GM23338 (cell line): ENCODE measurements around the gene HMOX1. TPM values are rescaled to one million over a fixed set of nuclear protein-coding genes. Genes with fewer than 3 reads are reported as not detected.
A peak's percentile ranks its signal among the peaks of the same experiment; 100 is the strongest.
"Not testable (repeated sequence)": the region's sequence is repeated elsewhere in the genome, so short reads cannot be mapped to it uniquely, and the experiment has no call there.

Experiments used
- ATAC-seq: fragments of 200-7000 bp; cut with Tn5 transposase; 3 replicates; pipeline ENCODE4 v1.9.1; 2020
- DNase-seq: peaks from one replicate; pipeline ENCODE4 v3.0.0-alpha.2; 2015; ENCODE audit warnings: low spot score
- H2AFZ ChIP-seq: fragments of 200-600 bp; sonication (generic); 2 replicates; pipeline ENCODE4 v1.8.0; 2016; ENCODE audit warnings: antibody characterized with exemption, mild to moderate bottlenecking, moderate library complexity
- H3F3A ChIP-seq: fragments of 200-600 bp; sonication (generic); replicated peaks from 2 replicates; pipeline ENCODE4 v1.8.0; 2017; ENCODE audit warnings: antibody characterized with exemption, mixed run types, low read depth
- H3K27ac ChIP-seq: fragments of 200-600 bp; sonication (generic); 2 replicates; pipeline ENCODE4 v1.6.1; 2016; ENCODE audit warnings: low read depth
- H3K27me3 ChIP-seq: fragments of 200-600 bp; sonication (generic); 2 replicates; pipeline ENCODE4 v1.8.0; 2016; ENCODE audit warnings: mild to moderate bottlenecking, mixed run types, moderate library complexity; ENCODE audit not compliant: insufficient read depth
- H3K36me3 ChIP-seq: fragments of 200-600 bp; sonication (generic); 2 replicates; pipeline ENCODE4 v1.8.0; 2016; ENCODE audit warnings: mild to moderate bottlenecking; ENCODE audit not compliant: insufficient read depth
- H3K4me1 ChIP-seq: fragments of 200-600 bp; sonication (generic); 2 replicates; pipeline ENCODE4 v1.8.0; 2016; ENCODE audit warnings: mild to moderate bottlenecking, moderate library complexity; ENCODE audit not compliant: insufficient read depth
- H3K4me2 ChIP-seq: fragments of 200-600 bp; sonication (generic); 2 replicates; pipeline ENCODE4 v1.7.1; 2017; ENCODE audit warnings: mixed run types
- H3K4me3 ChIP-seq: fragments of 200-600 bp; sonication (generic); 2 replicates; pipeline ENCODE4 v1.6.1; 2016; ENCODE audit warnings: mixed run types
- H3K79me2 ChIP-seq: fragments of 200-600 bp; sonication (generic); replicated peaks from 2 replicates; pipeline ENCODE4 v1.8.0; 2017; ENCODE audit warnings: mild to moderate bottlenecking; ENCODE audit not compliant: insufficient read depth
- H3K9me2 ChIP-seq: fragments of 200-600 bp; sonication (generic); 2 replicates; pipeline ENCODE4 v1.8.0; 2017; ENCODE audit not compliant: insufficient read depth
- H4K20me1 ChIP-seq: fragments of 200-600 bp; sonication (generic); replicated peaks from 2 replicates; pipeline ENCODE4 v1.8.0; 2017; ENCODE audit warnings: mild to moderate bottlenecking; ENCODE audit not compliant: insufficient read depth
- H3K27ac Mint-ChIP-seq: 2 replicates; pipeline ENCODE4 v1.8.0; 2020; ENCODE audit warnings: inconsistent platforms, mild to moderate bottlenecking, moderate library complexity, mixed read lengths
- H3K27me3 Mint-ChIP-seq: 3 replicates; pipeline ENCODE4 v1.8.0; 2022; ENCODE audit warnings: low read depth, mild to moderate bottlenecking, moderate library complexity, mixed read lengths, inconsistent platforms; ENCODE audit not compliant: insufficient read depth, poor library complexity
- H3K36me3 Mint-ChIP-seq: 3 replicates; pipeline ENCODE4 v1.8.0; 2021; ENCODE audit warnings: low read depth, mild to moderate bottlenecking, inconsistent platforms, moderate library complexity, mixed read lengths
- H3K4me1 Mint-ChIP-seq: 3 replicates; pipeline ENCODE4 v1.8.0; 2020; ENCODE audit warnings: mild to moderate bottlenecking, inconsistent platforms, mixed read lengths
- H3K4me3 Mint-ChIP-seq: 3 replicates; pipeline ENCODE4 v1.8.0; 2021; ENCODE audit warnings: moderate library complexity, mild to moderate bottlenecking, inconsistent platforms, mixed read lengths
- H3K9me3 Mint-ChIP-seq: 3 replicates; pipeline ENCODE4 v1.8.0; 2020; ENCODE audit warnings: moderate library complexity, mild to moderate bottlenecking, inconsistent platforms, mixed read lengths
- CTCF ChIP-seq, 2 experiments: fragments of 200-600 bp in 1 of 2; sonication (generic) in 1 of 2; conservative IDR thresholded peaks; 2 replicates each; pipeline versions ENCODE4 v1.5.1 to v1.6.1; 2016 to 2017; ENCODE audit warnings: antibody characterized with exemption in 2 of 2, low read depth in 2 of 2, mild to moderate bottlenecking in 2 of 2, moderate library complexity in 1 of 2
- POLR2AphosphoS5 ChIP-seq: IDR thresholded peaks from 2 replicates; pipeline ENCODE4 v1.6.1; 2016; ENCODE audit warnings: antibody characterized with exemption, low read depth
- STAT1 ChIP-seq: IDR thresholded peaks from one replicate; pipeline ENCODE4 v1.6.1; 2016; ENCODE audit warnings: antibody characterized with exemption; ENCODE audit not compliant: unreplicated experiment
- ZNF114 ChIP-seq: fragments of 250-450 bp; sonication (Bioruptor Pico); IDR thresholded peaks from 2 replicates; pipeline ENCODE4 v1.5.0; 2020; ENCODE audit warnings: mild to moderate bottlenecking, moderate library complexity
- polyA plus RNA-seq: library from polyadenylated mRNA; unstranded; fragments of >200 nt; fragmentation: Nextera tagmentation; extraction: Ambion mirVana; gene quantifications from 2 replicates; pipeline ENCODE4 v1.2.1, GENCODE V29; 2016
- total RNA-seq: library from RNA; depleted of rRNA; stranded (reverse); fragments of >200 nt; shearing (Covaris generic); gene quantifications from 2 replicates; pipeline ENCODE4 v1.2.3, GENCODE V29; 2014

The HMOX1 gene
- total and polyA plus RNA-seq, 2 experiments from 2014 or later = 10.9 to 22.6 TPM

- H3K27me3 ChIP-seq = no peaks in the 10 kb centered on the region
- no peak for TF ChIP-seq CTCF (conservative IDR thresholded peaks at IDR 0.05; ENCODE audit: low read depth in 2 of 2)
- TF ChIP-seq POLR2AphosphoS5 = peak; percentile 40; the same call in 1 of the 2 replicates
- H3K4me3 ChIP-seq = no peak overlapping the region
- H4K20me1 ChIP-seq = no peaks in the 10 kb centered on the region; the same call in 1 of the 2 replicates
- peaks cover 28% of the 10 kb centered on the region for H3F3A ChIP-seq
- H3K79me2 ChIP-seq = no peaks in the 10 kb centered on the region; the same call in 1 of the 2 replicates
- Mint-ChIP-seq H3K36me3 (peaks cover 48% of the 10 kb centered on the region), H3K4me1 (peaks cover 2% of the 10 kb centered on the region; the same call in 1 of the 3 replicates), H3K9me3 (peaks cover 13% of the 10 kb centered on the region), H3K27ac (no peak overlapping the region), H3K4me3 (no peak overlapping the region), H3K27me3 (peaks cover 26% of the 10 kb centered on the region)
- H3K36me3 ChIP-seq = peaks cover 14% of the 10 kb centered on the region
- ATAC-seq (peak; percentile 56), DNase-seq (peak; percentile 83)
- no peak overlapping the region for H3K4me2 ChIP-seq
- H3K9me2 ChIP-seq = peaks cover 1% of the 10 kb centered on the region; the same call in 1 of the 2 replicates
- no peak overlapping the region for H2AFZ ChIP-seq
- H3K27ac ChIP-seq = 0 out of 2 replicates have a peak overlapping the region, but pooled peaks have one; percentile 39
- no peaks in the 10 kb centered on the region for H3K4me1 ChIP-seq
These were observed 56.2 kb downstream of the HMOX1 start for GRCh38 chr22:35437049-35437448.

GRCh38 chr22:35438673-35439364 lies 57.9 kb downstream of the HMOX1 start:
- not testable (repeated sequence) for H3K27me3 ChIP-seq, H4K20me1 ChIP-seq, H3K4me2 ChIP-seq, ATAC-seq, H2AFZ ChIP-seq, H3K9me3 Mint-ChIP-seq, H3K4me1 Mint-ChIP-seq, H3K79me2 ChIP-seq, H3K27ac Mint-ChIP-seq, H3K4me3 Mint-ChIP-seq, H3K27ac ChIP-seq, H3K4me3 ChIP-seq, DNase-seq, H3K4me1 ChIP-seq, H3K36me3 ChIP-seq, H3K9me2 ChIP-seq
- Mint-ChIP-seq H3K27me3 (peaks cover 19% of the 10 kb centered on the region), H3K36me3 (peaks cover 30% of the 10 kb centered on the region)
- H3F3A ChIP-seq = peaks cover 14% of the 10 kb centered on the region

GRCh38 chr22:35439365-35439717 lies 58.4 kb downstream of the HMOX1 start:
- H3K36me3 Mint-ChIP-seq = peaks cover 25% of the 10 kb centered on the region
- H3K4me1 ChIP-seq = no peaks in the 10 kb centered on the region
- peaks cover 9% of the 10 kb centered on the region for H3F3A ChIP-seq
- H3K36me3 ChIP-seq = no peaks in the 10 kb centered on the region; the same call in 1 of the 2 replicates
- H3K79me2 ChIP-seq = no peaks in the 10 kb centered on the region
- no peaks in the 10 kb centered on the region; the same call in 1 of the 3 replicates for H3K9me3 Mint-ChIP-seq
- H3K4me3 ChIP-seq = no peak overlapping the region
- H3K4me1 Mint-ChIP-seq = peaks cover 12% of the 10 kb centered on the region
- DNase-seq (no peak), ATAC-seq (no peak)
- no peaks in the 10 kb centered on the region for H3K9me2 ChIP-seq
- H3K4me2 ChIP-seq = no peak overlapping the region
- no peaks in the 10 kb centered on the region; the same call in 1 of the 2 replicates for H4K20me1 ChIP-seq
- no peaks in the 10 kb centered on the region for H3K27me3 ChIP-seq
- no peak for TF ChIP-seq STAT1
- TF ChIP-seq ZNF114 (CRISPR knock-in tag) = no peak
- no peak overlapping the region for H3K27ac Mint-ChIP-seq
- H2AFZ ChIP-seq = no peak overlapping the region
- peaks cover 20% of the 10 kb centered on the region for H3K27me3 Mint-ChIP-seq
- H3K27ac ChIP-seq = no peak overlapping the region
- H3K4me3 Mint-ChIP-seq = no peak overlapping the region
